ENCODE data around the gene MAPK10. TPM values are rescaled to one million over a fixed set of nuclear protein-coding genes. Genes with fewer than 3 reads are reported as not detected.

The MAPK10 gene
- total and polyA plus RNA-seq, 4 donors: 0.82 to 3.6 (median 2.3) TPM

- Histone ChIP-seq H3K36me3 (ENCODE audit: control insufficient read depth in 4 of 4, insufficient read depth in 3 of 4, low read depth in 1 of 4, low read length in 3 of 4) (no peaks in the 10 kb centered on the region), H3K9me3 (ENCODE audit: control insufficient read depth in 4 of 4, low read length in 3 of 4) (no peaks in the 10 kb centered on the region), H3K4me1 (ENCODE audit: control insufficient read depth in 4 of 4, insufficient read depth in 4 of 4, low read length in 3 of 4) (no peaks in the 10 kb centered on the region), H3K4me3 (ENCODE audit: low read depth in 1 of 3, low read length in 3 of 3) (no peak overlapping the region), H3K27ac (ENCODE audit: low read depth in 1 of 2, low read length in 2 of 2) (no peak overlapping the region), H3K9ac (ENCODE audit: low read depth in 1 of 2, low read length in 2 of 2) (no peak overlapping the region), H3K27me3 (ENCODE audit: control insufficient read depth in 4 of 4, insufficient read depth in 4 of 4, low read length in 3 of 4) (no peaks in the 10 kb centered on the region)
- 95% methylated on average over 2 of the region's 2 CpGs for WGBS
- DNase-seq (ENCODE audit: low spot score): no peak
- TF ChIP-seq MAX (IDR thresholded peaks at IDR 0.05) (no peak), SP1 (IDR thresholded peaks at IDR 0.05) (no peak), TAF1 (conservative IDR thresholded peaks at IDR 0.05) (no peak)
Observed at GRCh38 chr4:86130160-86130933, 229.5 kb downstream of the MAPK10 start.

- Histone ChIP-seq H3K9me3 (ENCODE audit: control insufficient read depth in 4 of 4, low read length in 3 of 4) (no peaks in the 10 kb centered on the region), H3K36me3 (ENCODE audit: control insufficient read depth in 4 of 4, insufficient read depth in 3 of 4, low read depth in 1 of 4, low read length in 3 of 4) (no peaks in the 10 kb centered on the region), H3K9ac (ENCODE audit: low read depth in 1 of 2, low read length in 2 of 2) (no peak overlapping the region), H3K27ac (ENCODE audit: low read depth in 1 of 2, low read length in 2 of 2) (no peak overlapping the region), H3K4me1 (ENCODE audit: control insufficient read depth in 4 of 4, insufficient read depth in 4 of 4, low read length in 3 of 4) (no peaks in the 10 kb centered on the region), H3K27me3 (ENCODE audit: control insufficient read depth in 4 of 4, insufficient read depth in 4 of 4, low read length in 3 of 4) (no peaks in the 10 kb centered on the region), H3K4me3 (ENCODE audit: low read depth in 1 of 3, low read length in 3 of 3) (no peak overlapping the region)
- DNase-seq (ENCODE audit: low spot score): no peak
- 23% methylated on average over 2 of the region's 2 CpGs for WGBS
- TF ChIP-seq RXRA (IDR thresholded peaks at IDR 0.05) (peak in 1 of 2 donors; percentile 30), HNF4A (conservative IDR thresholded peaks at IDR 0.05) (no peak)
Observed at GRCh38 chr4:86129546-86129945, 230.3 kb downstream of the MAPK10 start.

GRCh38 chr4:86122404-86122803, 237.4 kb downstream of the MAPK10 start:
- no peak overlapping the region for H3K4me3 ChIP-seq (ENCODE audit: low read depth in 1 of 3, low read length in 3 of 3)
- no peak overlapping the region for H3K27ac ChIP-seq (ENCODE audit: low read depth in 1 of 2, low read length in 2 of 2)
- H3K9ac ChIP-seq (ENCODE audit: low read depth in 1 of 2, low read length in 2 of 2): no peak overlapping the region
- H3K36me3 ChIP-seq (ENCODE audit: control insufficient read depth in 4 of 4, insufficient read depth in 3 of 4, low read depth in 1 of 4, low read length in 3 of 4): no peaks in the 10 kb centered on the region
- DNase-seq (ENCODE audit: low spot score): no peak
- no peak for TF ChIP-seq TAF1 (conservative IDR thresholded peaks at IDR 0.05)
- no peak for TF ChIP-seq JUND (IDR thresholded peaks at IDR 0.05)
- no peak for TF ChIP-seq RAD21 (IDR thresholded peaks at IDR 0.05)
- TF ChIP-seq, protein P1, sequence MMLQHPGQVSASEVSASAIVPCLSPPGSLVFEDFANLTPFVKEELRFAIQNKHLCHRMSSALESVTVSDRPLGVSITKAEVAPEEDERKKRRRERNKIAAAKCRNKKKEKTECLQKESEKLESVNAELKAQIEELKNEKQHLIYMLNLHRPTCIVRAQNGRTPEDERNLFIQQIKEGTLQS (IDR thresholded peaks at IDR 0.05): no peak
- TF ChIP-seq NR2F2 (IDR thresholded peaks at IDR 0.05): no peak
- TF ChIP-seq SP1 (IDR thresholded peaks at IDR 0.05): no peak
- TF ChIP-seq HNF4G (IDR thresholded peaks at IDR 0.05): no peak
- no peak for TF ChIP-seq HNF4A (conservative IDR thresholded peaks at IDR 0.05)
- TF ChIP-seq YY1 (IDR thresholded peaks at IDR 0.05): no peak
- TF ChIP-seq, protein P2, sequence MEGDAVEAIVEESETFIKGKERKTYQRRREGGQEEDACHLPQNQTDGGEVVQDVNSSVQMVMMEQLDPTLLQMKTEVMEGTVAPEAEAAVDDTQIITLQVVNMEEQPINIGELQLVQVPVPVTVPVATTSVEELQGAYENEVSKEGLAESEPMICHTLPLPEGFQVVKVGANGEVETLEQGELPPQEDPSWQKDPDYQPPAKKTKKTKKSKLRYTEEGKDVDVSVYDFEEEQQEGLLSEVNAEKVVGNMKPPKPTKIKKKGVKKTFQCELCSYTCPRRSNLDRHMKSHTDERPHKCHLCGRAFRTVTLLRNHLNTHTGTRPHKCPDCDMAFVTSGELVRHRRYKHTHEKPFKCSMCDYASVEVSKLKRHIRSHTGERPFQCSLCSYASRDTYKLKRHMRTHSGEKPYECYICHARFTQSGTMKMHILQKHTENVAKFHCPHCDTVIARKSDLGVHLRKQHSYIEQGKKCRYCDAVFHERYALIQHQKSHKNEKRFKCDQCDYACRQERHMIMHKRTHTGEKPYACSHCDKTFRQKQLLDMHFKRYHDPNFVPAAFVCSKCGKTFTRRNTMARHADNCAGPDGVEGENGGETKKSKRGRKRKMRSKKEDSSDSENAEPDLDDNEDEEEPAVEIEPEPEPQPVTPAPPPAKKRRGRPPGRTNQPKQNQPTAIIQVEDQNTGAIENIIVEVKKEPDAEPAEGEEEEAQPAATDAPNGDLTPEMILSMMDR (IDR thresholded peaks at IDR 0.05; ENCODE audit: low read depth, low read length, missing input control): no peak
- no peak for TF ChIP-seq FOXA2 (IDR thresholded peaks at IDR 0.05)
- no peak for TF ChIP-seq FOXA1 (IDR thresholded peaks at IDR 0.05)
- TF ChIP-seq MAX (IDR thresholded peaks at IDR 0.05): no peak
- no peak for TF ChIP-seq ZBTB33 (IDR thresholded peaks at IDR 0.05)
- no peak for TF ChIP-seq EGR1 (IDR thresholded peaks at IDR 0.05; ENCODE audit: low read depth in 2 of 2)
- TF ChIP-seq REST (IDR thresholded peaks at IDR 0.05): no peak
- no peak for TF ChIP-seq RXRA (IDR thresholded peaks at IDR 0.05)
- no peak for TF ChIP-seq GABPA (IDR thresholded peaks at IDR 0.05 in 1 of 2, conservative IDR thresholded peaks at IDR 0.05 in 1 of 2)
- no peaks in the 10 kb centered on the region for H3K9me3 ChIP-seq (ENCODE audit: control insufficient read depth in 4 of 4, low read length in 3 of 4)
- no peaks in the 10 kb centered on the region for H3K4me1 ChIP-seq (ENCODE audit: control insufficient read depth in 4 of 4, insufficient read depth in 4 of 4, low read length in 3 of 4)
- no peaks in the 10 kb centered on the region for H3K27me3 ChIP-seq (ENCODE audit: control insufficient read depth in 4 of 4, insufficient read depth in 4 of 4, low read length in 3 of 4)

Data from liver (tissue), 9 donors.